H1 (cell line): ENCODE results near the gene ATXN7. TPM values are rescaled to one million over a fixed set of nuclear protein-coding genes. Genes with fewer than 3 reads are reported as not detected.

Source experiments
- CTCF ChIA-PET: fragments of 300-600 bp; sonication (Branson Sonifier 250); formaldehyde crosslinking; loops from one replicate; lab custom pipeline; 2021; ENCODE audit not compliant: partially characterized antibody; lab: Charles Lee
- POLR2A ChIA-PET: fragments of 300-600 bp; sonication (Branson Sonifier 250); formaldehyde crosslinking; loops from one replicate; lab custom pipeline; 2021; ENCODE audit warnings: inconsistent platforms; ENCODE audit not compliant: partially characterized antibody; lab: Charles Lee
- DNase-seq, 2 experiments: peaks; one replicate each; pipeline versions ENCODE4 v3.0.0 to v3.0.0-alpha.2; 2010 to 2022; ENCODE audit warnings: low spot score in 2 of 2, low read depth in 1 of 2, mixed read lengths in 1 of 2
- FAIRE-seq: peaks from 2 replicates; lab custom pipeline; 2011; peaks lifted over from hg19 to GRCh38; lab: Jason Lieb, UNC
- H2AFZ ChIP-seq: 2 replicates; pipeline ENCODE4 v1.8.1; 2012; ENCODE audit warnings: low read length, inconsistent platforms
- H2AK5ac ChIP-seq: 2 replicates; pipeline ENCODE4 v1.6.1; 2013; ENCODE audit warnings: low read depth, low read length
- H2BK120ac ChIP-seq: replicated peaks from 2 replicates; pipeline ENCODE3; 2013; ENCODE audit warnings: low read depth, low read length, inconsistent platforms
- H2BK12ac ChIP-seq: 2 replicates; pipeline ENCODE4 v1.6.1; 2013; ENCODE audit warnings: low read depth, low read length
- H2BK15ac ChIP-seq: 2 replicates; pipeline ENCODE4 v1.6.1; 2013; ENCODE audit warnings: low read length
- H2BK20ac ChIP-seq: 2 replicates; pipeline ENCODE4 v1.6.1; 2013; ENCODE audit warnings: low read length
- H2BK5ac ChIP-seq: 2 replicates; pipeline ENCODE4 v1.6.1; 2013; ENCODE audit warnings: low read depth, low read length
- H3K14ac ChIP-seq: 2 replicates; pipeline ENCODE4 v1.6.1; 2013; ENCODE audit warnings: inconsistent platforms; ENCODE audit not compliant: insufficient read length
- H3K18ac ChIP-seq: 2 replicates; pipeline ENCODE4 v1.6.1; 2013; ENCODE audit warnings: low read length; ENCODE audit errors: extremely low read depth
- H3K23ac ChIP-seq: 2 replicates; pipeline ENCODE4 v1.6.1; 2013; ENCODE audit warnings: inconsistent platforms; ENCODE audit not compliant: insufficient read length
- H3K23me2 ChIP-seq: 2 replicates; pipeline ENCODE4 v1.6.1; 2013; ENCODE audit warnings: low read depth, low read length
- H3K27ac ChIP-seq: 2 replicates; pipeline ENCODE4 v1.6.1; 2011; ENCODE audit warnings: low read depth, low read length, inconsistent platforms
- H3K27me3 ChIP-seq, 4 experiments: replicated peaks in 1 of 4; 1 replicate in 1 of 4; 2 replicates in 3 of 4; pipeline versions ENCODE4 v1.6.1 to v1.8.1; 2011 to 2013; ENCODE audit warnings: low read length in 3 of 4, mild to moderate bottlenecking in 3 of 4, inconsistent platforms in 2 of 4, mixed read lengths in 2 of 4, moderate library complexity in 1 of 4; ENCODE audit not compliant: control insufficient read depth in 3 of 4, insufficient read depth in 3 of 4; ENCODE audit errors: extremely low read depth in 1 of 4
- H3K36me3 ChIP-seq, 4 experiments: 2 replicates each; pipeline versions ENCODE4 v1.6.1 to v1.8.1; 2011 to 2013; ENCODE audit warnings: mild to moderate bottlenecking in 4 of 4, low read length in 3 of 4, moderate library complexity in 2 of 4, control low read depth in 1 of 4, inconsistent platforms in 1 of 4; ENCODE audit not compliant: insufficient read depth in 4 of 4, control insufficient read depth in 2 of 4
- H3K4ac ChIP-seq: replicated peaks from 2 replicates; pipeline ENCODE3; 2013; ENCODE audit warnings: low read length, low read depth, mixed read lengths, inconsistent platforms; ENCODE audit not compliant: insufficient read length
- H3K4me1 ChIP-seq, 4 experiments: replicated peaks in 1 of 4; 1 replicate in 1 of 4; 2 replicates in 3 of 4; pipeline versions ENCODE4 v1.6.1 to v1.8.1; 2011 to 2013; ENCODE audit warnings: low read length in 3 of 4, inconsistent platforms in 2 of 4, mixed read lengths in 1 of 4; ENCODE audit not compliant: insufficient read depth in 4 of 4, control insufficient read depth in 3 of 4
- H3K4me2 ChIP-seq, 2 experiments: 2 replicates each; pipeline versions ENCODE4 v1.6.1 to v1.8.1; 2011 to 2013; ENCODE audit warnings: low read depth in 2 of 2, low read length in 2 of 2, control low read depth in 1 of 2, inconsistent platforms in 1 of 2, mild to moderate bottlenecking in 1 of 2; ENCODE audit not compliant: insufficient read depth in 1 of 2
- H3K4me3 ChIP-seq, 4 experiments: fragments of 200-600, 300-600 bp in 1 of 4; sonication (generic), shearing (Covaris generic), sonication (Bioruptor Twin) in 1 of 4; 2 replicates each; pipeline versions ENCODE4 v1.5.1 to v1.8.1; 2011 to 2016; ENCODE audit warnings: low read length in 4 of 4, low read depth in 3 of 4, control low read depth in 2 of 4, inconsistent platforms in 2 of 4, mild to moderate bottlenecking in 2 of 4, mixed read lengths in 1 of 4, moderate library complexity in 1 of 4; ENCODE audit not compliant: insufficient read depth in 2 of 4; ENCODE audit errors: extremely low read depth in 1 of 4
- H3K56ac ChIP-seq: replicated peaks from 2 replicates; pipeline ENCODE3; 2013; ENCODE audit warnings: low read depth, mild to moderate bottlenecking, mixed read lengths, low read length, inconsistent platforms; ENCODE audit not compliant: insufficient read length
- H3K79me1 ChIP-seq: 2 replicates; pipeline ENCODE4 v1.6.1; 2013; ENCODE audit warnings: low read depth, low read length, control low read depth
- H3K79me2 ChIP-seq, 2 experiments: 2 replicates each; pipeline versions ENCODE4 v1.6.1 to v1.8.1; 2012 to 2013; ENCODE audit warnings: low read length in 2 of 2, mild to moderate bottlenecking in 2 of 2, inconsistent platforms in 1 of 2; ENCODE audit not compliant: insufficient read depth in 2 of 2, control insufficient read depth in 1 of 2
- H3K9ac ChIP-seq, 4 experiments: replicated peaks in 1 of 4; 1 replicate in 1 of 4; 2 replicates in 3 of 4; pipeline versions ENCODE4 v1.6.1 to v1.8.1; 2011 to 2013; ENCODE audit warnings: low read depth in 3 of 4, low read length in 3 of 4, control low read depth in 2 of 4, mild to moderate bottlenecking in 2 of 4, moderate library complexity in 2 of 4, inconsistent platforms in 1 of 4; ENCODE audit errors: extremely low read depth in 1 of 4
- H3K9me3 ChIP-seq, 2 experiments: 2 replicates each; pipeline versions ENCODE4 v1.6.1 to v1.8.1; 2012 to 2013; ENCODE audit warnings: mild to moderate bottlenecking in 2 of 2, moderate library complexity in 2 of 2, control low read depth in 1 of 2, inconsistent platforms in 1 of 2, low read depth in 1 of 2, low read length in 1 of 2, mixed read lengths in 1 of 2; ENCODE audit not compliant: insufficient read depth in 2 of 2
- H4K20me1 ChIP-seq, 2 experiments: replicated peaks in 1 of 2; 2 replicates each; pipeline versions ENCODE3 to v1.8.1; 2011 to 2013; ENCODE audit warnings: inconsistent platforms in 2 of 2, low read length in 2 of 2, mild to moderate bottlenecking in 1 of 2; ENCODE audit not compliant: insufficient read depth in 2 of 2, control insufficient read depth in 1 of 2
- H4K5ac ChIP-seq: 2 replicates; pipeline ENCODE4 v1.6.1; 2013; ENCODE audit warnings: low read length, low read depth, mixed read lengths, inconsistent platforms; ENCODE audit not compliant: insufficient read length
- H4K8ac ChIP-seq: 2 replicates; pipeline ENCODE4 v1.8.0; 2013; ENCODE audit warnings: mild to moderate bottlenecking, moderate library complexity, low read length, inconsistent platforms; ENCODE audit not compliant: insufficient read depth; ENCODE audit errors: extremely low read depth
- H4K91ac ChIP-seq: replicated peaks from 2 replicates; pipeline ENCODE3; 2013; ENCODE audit warnings: low read length, mixed read lengths, inconsistent platforms; ENCODE audit not compliant: insufficient read length
- BACH1 ChIP-seq: IDR thresholded peaks from 2 replicates; pipeline ENCODE4 v1.6.1; 2012; ENCODE audit warnings: low read length, improper control_type of control experiment
- BCL11A ChIP-seq, 2 experiments: IDR thresholded peaks; one replicate each; pipeline ENCODE4 v1.6.1; 2011; ENCODE audit warnings: low read depth in 2 of 2, low read length in 2 of 2, mild to moderate bottlenecking in 2 of 2
- POLR2AphosphoS5 ChIP-seq: IDR thresholded peaks from 2 replicates; pipeline ENCODE4 v1.6.1; 2011; ENCODE audit warnings: low read depth, low read length
- TAF7 ChIP-seq: optimal IDR thresholded peaks from 2 replicates; pipeline ENCODE3; 2011; ENCODE audit warnings: low read depth, mild to moderate bottlenecking, inconsistent platforms, low read length, moderate library complexity, borderline replicate concordance
- TEAD4 ChIP-seq: IDR thresholded peaks from 2 replicates; pipeline ENCODE4 v1.6.1; 2012; ENCODE audit warnings: low read depth, low read length, inconsistent platforms, mixed read lengths
- WGBS, 2 experiments: shearing (Covaris generic) in 1 of 2; methylation state at CpG; one replicate each; pipeline versions ENCODE4 v1.1.6 to v1.1.7; 2013 to 2015; ENCODE audit warnings: low lambda C conversion rate in 2 of 2, mixed read lengths in 2 of 2, inconsistent platforms in 1 of 2, low coverage in 1 of 2, missing lambda C conversion rate in 1 of 2; ENCODE audit not compliant: insufficient replicate concordance in 2 of 2, insufficient coverage in 1 of 2, insufficient read length in 1 of 2; ENCODE audit errors: extremely low coverage in 1 of 2, missing lambda C conversion rate in 1 of 2; 5-methylcytosine and 5-hydroxymethylcytosine counted together
- polyA plus RNA-seq, 7 experiments: library from polyadenylated mRNA; depleted of rRNA in 3 of 7; stranded (reverse) in 5 of 7; unstranded in 2 of 7; fragments of >200 nt in 5 of 7; fragments of 200-250 nt in 2 of 7; gene quantifications; 1 replicate in 5 of 7; 2 replicates in 1 of 7; 4 replicates in 1 of 7; pipeline versions ENCODE4 v1.2.1 to v1.2.3, GENCODE V29; 2011 to 2013; ENCODE audit warnings: missing spikeins in 2 of 7, mixed read lengths in 2 of 7
- total RNA-seq: library from RNA; stranded (reverse); fragmentation: NEBNext Ultra II Directional; extraction: Animal tissue kit (Norgen Biotek cat#: 25700); gene quantifications from 2 replicates; pipeline ENCODE4 v1.2.1, GENCODE V29; 2021

The ATXN7 gene
- total and polyA plus RNA-seq, 2 of the 8 experiments (the other 6 are each of a cell fraction or from before 2014, with no cell fraction given) = 15.5 to 16.8 TPM

- H3K36me3 ChIP-seq = no peaks in the 10 kb centered on the region
- H3K9me3 ChIP-seq = no peaks in the 10 kb centered on the region
- no peak overlapping the region for H4K8ac ChIP-seq
- H4K20me1 ChIP-seq = no peaks in the 10 kb centered on the region
- ChIA-PET POLR2A (no interaction called here), CTCF (interaction anchor here (0.6 to 1.5 kb wide), 5 partner anchors 9 to 43 kb away, joined by 3 to 5 read pairs (median 3); no protein-coding TSS in a partner anchor)
- H3K4me3 ChIP-seq = no peak overlapping the region
- FAIRE-seq = no peak
- H3K23me2 ChIP-seq = no peaks in the 10 kb centered on the region
- no peak overlapping the region for H2AK5ac ChIP-seq
- H2BK15ac ChIP-seq = no peak overlapping the region
- no peak overlapping the region for H3K56ac ChIP-seq
- no peak overlapping the region for H3K23ac ChIP-seq
- no peak overlapping the region for H2BK5ac ChIP-seq
- no peak overlapping the region for H3K18ac ChIP-seq
- H4K5ac ChIP-seq = no peak overlapping the region
- H4K91ac ChIP-seq = no peak overlapping the region
- no peak overlapping the region for H3K9ac ChIP-seq
- no peak overlapping the region for H3K4ac ChIP-seq
- H3K79me2 ChIP-seq = peaks cover 0 to 13% of the 10 kb centered on the region in 2 experiments; a peak in 1 of 4 replicates
- H3K4me1 ChIP-seq = peaks cover 0 to 4% (median 0%) of the 10 kb centered on the region in 4 experiments; a peak in 2 of 7 replicates
- 90% methylated on average over 2 of the region's 2 CpGs; no CpG with 5 or more reads in 1 of the 2 experiments for WGBS, 2 experiments
- no peak overlapping the region for H3K27ac ChIP-seq
- no peak overlapping the region for H2BK120ac ChIP-seq
- H2AFZ ChIP-seq = no peak overlapping the region
- no peak for DNase-seq
- no peaks in the 10 kb centered on the region for H3K27me3 ChIP-seq
- no peak overlapping the region for H2BK20ac ChIP-seq
- H2BK12ac ChIP-seq = no peak overlapping the region; the same call in 1 of the 2 replicates
- H3K79me1 ChIP-seq = peaks cover 4% of the 10 kb centered on the region; the same call in 1 of the 2 replicates
- H3K14ac ChIP-seq = no peak overlapping the region
- no peak overlapping the region for H3K4me2 ChIP-seq
- TF ChIP-seq TAF7 (no peak), POLR2AphosphoS5 (no peak), BCL11A (IDR thresholded peaks at IDR 0.05; ENCODE audit: low read depth in 2 of 2, low read length in 2 of 2) (no peak), BACH1 (no peak), TEAD4 (no peak)
Measured at GRCh38 chr3:63947594-63947993, 83.9 kb downstream of the ATXN7 start.
